GM18867 (cell line): ENCODE measurements around the gene MEX3B.
"Not testable (repeated sequence)": the region's sequence is repeated elsewhere in the genome, so short reads cannot be mapped to it uniquely, and the experiment has no call there.

Experiments
- ATAC-seq: cut with Tn5 transposase; IDR thresholded peaks from one replicate; pipeline ENCODE4 v1.9.1; 2021; ENCODE audit warnings: mild to moderate bottlenecking, moderate library complexity; ENCODE audit not compliant: unreplicated experiment

MEX3B gene

GRCh38 chr15:82014989-82015388 lies 30.8 kb downstream of the MEX3B start:
- ATAC-seq = no peak

- ATAC-seq = no peak
These were observed 32.9 kb downstream of the MEX3B start for GRCh38 chr15:82012908-82013307.

- ATAC-seq = no peak
These were observed 40.6 kb downstream of the MEX3B start for GRCh38 chr15:82005239-82005638.

- ATAC-seq = no peak
These were observed 41.9 kb downstream of the MEX3B start for GRCh38 chr15:82003916-82004315.

- ATAC-seq = not testable (repeated sequence)
These were observed 50.7 kb downstream of the MEX3B start for GRCh38 chr15:81995081-81995480.

GRCh38 chr15:81992523-81992922 lies 53.3 kb downstream of the MEX3B start:
- no peak for ATAC-seq
